Large intestine (tissue), 12 donors: ENCODE measurements around the gene SLC12A6. TPM values are rescaled to one million over a fixed set of nuclear protein-coding genes. Genes with fewer than 3 reads are reported as not detected.
"Not testable (repeated sequence)": the region's sequence is repeated elsewhere in the genome, so short reads cannot be mapped to it uniquely, and the experiment has no call there.

Experiments
- DNase-seq, 2 donors: peaks; one replicate each; pipeline versions ENCODE4 v3.0.0 to v3.0.0-alpha.2; 2013
- H3K27ac ChIP-seq: one replicate; pipeline ENCODE4 v1.5.1; 2013; ENCODE audit warnings: low read length
- H3K27me3 ChIP-seq: 2 replicates; pipeline ENCODE4 v1.6.1; 2013; ENCODE audit warnings: low read length; ENCODE audit not compliant: control insufficient read depth, insufficient read depth
- H3K36me3 ChIP-seq: 2 replicates; pipeline ENCODE4 v1.6.1; 2013; ENCODE audit warnings: low read length; ENCODE audit not compliant: control insufficient read depth, insufficient read depth
- H3K4me1 ChIP-seq: one replicate; pipeline ENCODE4 v1.6.1; 2013; ENCODE audit warnings: low read length; ENCODE audit not compliant: control insufficient read depth, insufficient read depth
- H3K4me3 ChIP-seq: one replicate; pipeline ENCODE4 v1.5.1; 2013; ENCODE audit warnings: low read length
- H3K9me3 ChIP-seq: one replicate; pipeline ENCODE4 v1.6.1; 2013; ENCODE audit warnings: mild to moderate bottlenecking, low read depth, low read length, moderate library complexity; ENCODE audit not compliant: control insufficient read depth
- WGBS: methylation state at CpG from one replicate; pipeline ENCODE4 v1.1.5; 2013; ENCODE audit warnings: low lambda C conversion rate; ENCODE audit not compliant: insufficient coverage; 5-methylcytosine and 5-hydroxymethylcytosine counted together
- long read RNA-seq, 11 donors: transcript quantifications; one replicate each; lab custom pipeline, GENCODE V29; 2026
- polyA plus RNA-seq: library from polyadenylated mRNA; unstranded; fragments of 120-200 nt; gene quantifications from one replicate; pipeline ENCODE4 v1.2.1, GENCODE V29; 2013

Gene SLC12A6
- 25.6 TPM for polyA plus RNA-seq
- long read RNA-seq, donor 1, full-length matches to known transcripts = 1 of 1 reads
- long read RNA-seq, donor 1, partial matches to known transcripts = 0 of 1 reads
- long read RNA-seq, donor 1, other reads (novel, unspliced or antisense) = 0 of 1 reads
- long read RNA-seq, donor 2 = 0 reads
- long read RNA-seq, donor 3 = 0 reads
- long read RNA-seq, donor 4 = 0 reads
- long read RNA-seq, donor 5 = 0 reads
- long read RNA-seq, donor 6, full-length matches to known transcripts = 1 of 140 reads
- long read RNA-seq, donor 6, partial matches to known transcripts = 82 of 140 reads
- long read RNA-seq, donor 6, other reads (novel, unspliced or antisense) = 57 of 140 reads
- long read RNA-seq, donor 7 = 0 reads
- long read RNA-seq, donor 8, partial matches to known transcripts = 0 of 2 reads
- long read RNA-seq, donor 8, other reads (novel, unspliced or antisense) = 0 of 2 reads
- long read RNA-seq, donor 9, partial matches to known transcripts = 41 of 107 reads
- long read RNA-seq, donor 9, other reads (novel, unspliced or antisense) = 65 of 107 reads
- long read RNA-seq, donor 10, full-length matches to known transcripts = 2 of 2 reads
- long read RNA-seq, donor 10, partial matches to known transcripts = 0 of 2 reads
- long read RNA-seq, donor 10, other reads (novel, unspliced or antisense) = 0 of 2 reads
- long read RNA-seq, donor 11 = 0 reads

GRCh38 chr15:34337557-34338306 lies at the start of gene SLC12A6:
Gene SLC12A6 (minus strand): TSS chr15:34337781. CDS start chr15:34336680, 1,101 bp downstream.
- peak within 1 kb of the TSS; percentile 93 for H3K4me3 ChIP-seq
- H3K4me1 ChIP-seq = peaks cover 5% of the 10 kb centered on the region
- WGBS = 0% methylated on average over 1 of the region's 78 CpGs
- H3K36me3 ChIP-seq = peaks cover 8% of the 10 kb centered on the region
- no peaks in the 10 kb centered on the region for H3K9me3 ChIP-seq
- peak; percentile 84 to 92 for DNase-seq
- no peaks in the 10 kb centered on the region for H3K27me3 ChIP-seq
- peak within 1 kb of the TSS; percentile 37 for H3K27ac ChIP-seq

- not testable (repeated sequence) for H3K9me3 ChIP-seq, H3K27ac ChIP-seq, H3K4me1 ChIP-seq, DNase-seq, H3K4me3 ChIP-seq, H3K36me3 ChIP-seq, H3K27me3 ChIP-seq
- WGBS = no CpG with 5 or more reads among the region's 19 CpGs
Measured at GRCh38 chr15:34381829-34382521, 44.4 kb upstream of the SLC12A6 start.

GRCh38 chr15:34380491-34380890 lies 42.9 kb upstream of the SLC12A6 start:
- not testable (repeated sequence) for H3K36me3 ChIP-seq, H3K9me3 ChIP-seq, H3K4me3 ChIP-seq, DNase-seq, H3K27me3 ChIP-seq, H3K4me1 ChIP-seq, H3K27ac ChIP-seq
- no CpG with 5 or more reads among the region's 4 CpGs for WGBS

GRCh38 chr15:34376856-34377255 lies 39.3 kb upstream of the SLC12A6 start:
- no peaks in the 10 kb centered on the region for H3K9me3 ChIP-seq
- no CpG with 5 or more reads among the region's 2 CpGs for WGBS
- H3K4me1 ChIP-seq = no peaks in the 10 kb centered on the region
- no peaks in the 10 kb centered on the region for H3K36me3 ChIP-seq
- no peak overlapping the region for H3K4me3 ChIP-seq
- no peak overlapping the region for H3K27ac ChIP-seq
- no peaks in the 10 kb centered on the region for H3K27me3 ChIP-seq
- DNase-seq = no peak

GRCh38 chr15:34375541-34375940 lies 38.0 kb upstream of the SLC12A6 start:
- H3K27ac ChIP-seq, DNase-seq, H3K36me3 ChIP-seq, H3K4me1 ChIP-seq, H3K27me3 ChIP-seq, H3K9me3 ChIP-seq, H3K4me3 ChIP-seq: not testable (repeated sequence)
- no CpG with 5 or more reads among the region's 2 CpGs for WGBS

GRCh38 chr15:34374816-34375215 lies 37.2 kb upstream of the SLC12A6 start:
- Histone ChIP-seq H3K36me3 (no peaks in the 10 kb centered on the region), H3K4me1 (no peaks in the 10 kb centered on the region), H3K4me3 (no peak overlapping the region), H3K9me3 (peaks cover 8% of the 10 kb centered on the region), H3K27ac (no peak overlapping the region), H3K27me3 (no peaks in the 10 kb centered on the region)
- no peak for DNase-seq
- no CpG with 5 or more reads among the region's 2 CpGs for WGBS

GRCh38 chr15:34373951-34374350 lies 36.4 kb upstream of the SLC12A6 start:
- no peak for DNase-seq
- WGBS = no CpG with 5 or more reads among the region's 8 CpGs
- Histone ChIP-seq H3K4me3 (no peak overlapping the region), H3K9me3 (peaks cover 8% of the 10 kb centered on the region), H3K4me1 (no peaks in the 10 kb centered on the region), H3K27me3 (no peaks in the 10 kb centered on the region), H3K27ac (no peak overlapping the region), H3K36me3 (no peaks in the 10 kb centered on the region)

- Histone ChIP-seq H3K4me3 (no peak overlapping the region), H3K36me3 (no peaks in the 10 kb centered on the region)
- 50% methylated on average over 2 of the region's 2 CpGs for WGBS
Measured at GRCh38 chr15:34370643-34371042, 33.1 kb upstream of the SLC12A6 start.

GRCh38 chr15:34370129-34370528 lies 32.5 kb upstream of the SLC12A6 start:
- H3K27me3 ChIP-seq = no peaks in the 10 kb centered on the region
- WGBS = no CpG with 5 or more reads among the region's 2 CpGs
- DNase-seq = no peak
- H3K9me3 ChIP-seq = peaks cover 8% of the 10 kb centered on the region
- H3K27ac ChIP-seq = no peak overlapping the region
- peaks cover 15% of the 10 kb centered on the region for H3K4me1 ChIP-seq
- H3K36me3 ChIP-seq = no peaks in the 10 kb centered on the region
- H3K4me3 ChIP-seq = no peak overlapping the region

More at GRCh38 chr15:34370643-34371042, 33.1 kb upstream of the SLC12A6 start:
- Histone ChIP-seq H3K4me1 (peaks cover 10% of the 10 kb centered on the region), H3K9me3 (peaks cover 8% of the 10 kb centered on the region), H3K27ac (no peak overlapping the region), H3K27me3 (no peaks in the 10 kb centered on the region)
- DNase-seq = no peak
